ENCODE measurements around the gene FNDC8. TPM values are rescaled to one million over a fixed set of nuclear protein-coding genes. Genes with fewer than 3 reads are reported as not detected.
A peak's percentile ranks its signal among the peaks of the same experiment; 100 is the strongest.

Gene FNDC8
- total RNA-seq, 1 experiment from 2014 or later, result not detected

- TF ChIP-seq SP1 (CRISPR knock-in tag; conservative IDR thresholded peaks at IDR 0.05) (peak; percentile 92), ZNF416 (CRISPR knock-in tag; IDR thresholded peaks at IDR 0.05) (no peak), NR2C2 (CRISPR knock-in tag; IDR thresholded peaks at IDR 0.05) (peak; percentile 42; the same call in 1 of the 2 replicates), ETV6 (CRISPR knock-in tag; IDR thresholded peaks at IDR 0.05) (no peak), ZNF317 (CRISPR knock-in tag; IDR thresholded peaks at IDR 0.05; ENCODE audit: borderline replicate concordance, low read depth) (no peak), JUN (CRISPR knock-in tag; IDR thresholded peaks at IDR 0.05) (peak; percentile 68), ARID4B (CRISPR knock-in tag; IDR thresholded peaks at IDR 0.05; ENCODE audit: borderline replicate concordance) (peak; percentile 95; the same call in 1 of the 2 replicates), ZSCAN18 (CRISPR knock-in tag; IDR thresholded peaks at IDR 0.05) (no peak), ELF4 (CRISPR knock-in tag; IDR thresholded peaks at IDR 0.05; ENCODE audit: low read depth) (0 out of 2 replicates have a peak, but pooled peaks have one; percentile 65), ZNF219 (CRISPR knock-in tag; IDR thresholded peaks at IDR 0.05; ENCODE audit: borderline replicate concordance) (peak; percentile 83; the same call in 1 of the 2 replicates), ZBTB21 (CRISPR knock-in tag; IDR thresholded peaks at IDR 0.05; ENCODE audit: borderline replicate concordance) (peak; percentile 82; the same call in 1 of the 2 replicates), ZNF138 (CRISPR knock-in tag; conservative IDR thresholded peaks at IDR 0.05) (0 out of 2 replicates have a peak, but pooled peaks have one; percentile 55), ATF6 (CRISPR knock-in tag; IDR thresholded peaks at IDR 0.05) (no peak), IRF2 (CRISPR knock-in tag; IDR thresholded peaks at IDR 0.05; ENCODE audit: borderline replicate concordance, low read depth) (no peak), ZNF232 (CRISPR knock-in tag; IDR thresholded peaks at IDR 0.05) (peak; percentile 72; the same call in 1 of the 2 replicates), GRHL2 (CRISPR knock-in tag; IDR thresholded peaks at IDR 0.05; ENCODE audit: insufficient replicate concordance, severe bottlenecking) (no peak), TCF7 (CRISPR knock-in tag; IDR thresholded peaks at IDR 0.05; ENCODE audit: low read depth) (0 out of 2 replicates have a peak, but pooled peaks have one; percentile 55), ZNF281 (CRISPR knock-in tag; IDR thresholded peaks at IDR 0.05) (peak; percentile 80; the same call in 1 of the 2 replicates), GTF2I (CRISPR knock-in tag; conservative IDR thresholded peaks at IDR 0.05) (no peak), FOXK1 (CRISPR knock-in tag; IDR thresholded peaks at IDR 0.05) (peak; percentile 89), EMX1 (CRISPR knock-in tag; IDR thresholded peaks at IDR 0.05) (no peak), PRDM15 (CRISPR knock-in tag; IDR thresholded peaks at IDR 0.05) (no peak), TEAD1 (CRISPR knock-in tag; IDR thresholded peaks at IDR 0.05) (peak; percentile 76; the same call in 1 of the 2 replicates), SMAD3 (CRISPR knock-in tag; IDR thresholded peaks at IDR 0.05; ENCODE audit: borderline replicate concordance) (peak; percentile 38; the same call in 1 of the 2 replicates), ZNF396 (CRISPR knock-in tag; IDR thresholded peaks at IDR 0.05; ENCODE audit: borderline replicate concordance) (no peak)
These were observed 20.5 kb downstream of the FNDC8 start, which contains the start of gene NLE1 (continued) for GRCh38 chr17:35141681-35142466.
